Measurements from ENCODE around the gene DOLPP1. TPM values are rescaled to one million over a fixed set of nuclear protein-coding genes. Genes with fewer than 3 reads are reported as not detected.

Gene DOLPP1
- total RNA-seq, 1 experiment from 2014 or later = 27.3 TPM

GRCh38 chr9:129098328-129098727 lies 17.4 kb downstream of the DOLPP1 start:
- no peak for ATAC-seq
- Histone ChIP-seq H3K9me3 (ENCODE audit: low read length) (no peaks in the 10 kb centered on the region), H2AFZ (ENCODE audit: low read length) (no peak overlapping the region), H3F3A (ENCODE audit: low read length, unreplicated experiment) (no peaks in the 10 kb centered on the region), H3K9me2 (replicated peaks; ENCODE audit: low read length) (no peaks in the 10 kb centered on the region), H3K27ac (ENCODE audit: low read length) (no peak overlapping the region), H4K20me1 (ENCODE audit: low read length) (no peaks in the 10 kb centered on the region), H3K4me2 (ENCODE audit: low read length) (no peak overlapping the region), H3K79me2 (ENCODE audit: low read length) (no peaks in the 10 kb centered on the region), H3K36me3 (ENCODE audit: low read depth, low read length) (no peaks in the 10 kb centered on the region), H3K4me3 (ENCODE audit: low read length) (no peak overlapping the region), H3K9ac (ENCODE audit: low read length) (no peak overlapping the region), H3K4me1 (ENCODE audit: insufficient read depth, low read length) (no peaks in the 10 kb centered on the region), H3K27me3 (ENCODE audit: low read length) (no peaks in the 10 kb centered on the region)
- DNase-seq = no peak
- TF ChIP-seq EZH2 (IDR thresholded peaks at IDR 0.05; ENCODE audit: low read length, unreplicated experiment) = no peak
- ChIA-PET POLR2A (ENCODE audit: unreplicated experiment) (no interaction called here), CTCF (no interaction called here)
- BruUV-seq (replicated peaks) = no TSS peak
- intact Hi-C loops (cut with micrococcal nuclease) = no loop called here

GRCh38 chr9:129100383-129101169 lies 19.7 kb downstream of the DOLPP1 start:
- DNase-seq (no peak), ATAC-seq (no peak)
- Histone ChIP-seq H3K27ac (ENCODE audit: low read length) (no peak overlapping the region), H3K9ac (ENCODE audit: low read length) (no peak overlapping the region), H3K27me3 (ENCODE audit: low read length) (no peaks in the 10 kb centered on the region), H2AFZ (ENCODE audit: low read length) (no peak overlapping the region), H3K36me3 (ENCODE audit: low read depth, low read length) (no peaks in the 10 kb centered on the region), H3K4me3 (ENCODE audit: low read length) (no peak overlapping the region), H4K20me1 (ENCODE audit: low read length) (no peaks in the 10 kb centered on the region), H3F3A (ENCODE audit: low read length, unreplicated experiment) (no peaks in the 10 kb centered on the region), H3K9me2 (replicated peaks; ENCODE audit: low read length) (no peaks in the 10 kb centered on the region), H3K4me1 (ENCODE audit: insufficient read depth, low read length) (no peaks in the 10 kb centered on the region), H3K9me3 (ENCODE audit: low read length) (no peaks in the 10 kb centered on the region), H3K4me2 (ENCODE audit: low read length) (no peak overlapping the region), H3K79me2 (ENCODE audit: low read length) (no peaks in the 10 kb centered on the region)
- TF ChIP-seq CTCF (conservative IDR thresholded peaks at IDR 0.05; ENCODE audit: low read depth, low read length) (no peak), EZH2 (IDR thresholded peaks at IDR 0.05; ENCODE audit: low read length, unreplicated experiment) (no peak), EZH2phosphoT487 (IDR thresholded peaks at IDR 0.05; ENCODE audit: borderline replicate concordance, low read length) (no peak)
- ChIA-PET CTCF (no interaction called here), POLR2A (ENCODE audit: unreplicated experiment) (no interaction called here)
- intact Hi-C loops (cut with micrococcal nuclease) = no loop called here
- no TSS peak for BruUV-seq (replicated peaks)

DNA sequence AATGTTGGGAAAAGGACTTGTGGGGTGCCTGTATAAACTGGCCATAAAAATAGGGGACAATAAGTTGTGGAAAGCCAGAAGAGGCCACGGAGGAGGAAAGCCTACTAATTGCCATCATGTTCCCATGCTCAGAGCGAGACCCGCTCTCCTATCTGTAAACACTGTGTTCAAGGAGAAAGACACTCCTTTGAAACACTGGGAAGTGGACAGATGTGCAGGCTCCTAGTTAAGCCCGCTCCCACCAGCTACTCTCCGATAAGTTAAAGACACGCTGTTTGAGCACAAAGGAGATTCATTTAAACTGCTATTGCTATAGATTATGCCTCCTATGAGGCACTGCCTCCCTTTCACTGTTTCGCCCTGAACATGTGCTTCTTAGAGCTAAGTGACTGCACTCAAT lies 20.4 kb downstream of the DOLPP1 start:
- H3K4me2 ChIP-seq (ENCODE audit: low read length) = no peak overlapping the region
- ChIA-PET CTCF (no interaction called here), POLR2A (ENCODE audit: unreplicated experiment) (no interaction called here)

More for the DNA sequence above, 20.4 kb downstream of the DOLPP1 start:
- Histone ChIP-seq H3K9ac (ENCODE audit: low read length) (no peak overlapping the region), H3K79me2 (ENCODE audit: low read length) (no peaks in the 10 kb centered on the region), H2AFZ (ENCODE audit: low read length) (no peak overlapping the region), H3K9me3 (ENCODE audit: low read length) (no peaks in the 10 kb centered on the region), H3K27ac (ENCODE audit: low read length) (no peak overlapping the region), H3K4me1 (ENCODE audit: insufficient read depth, low read length) (no peaks in the 10 kb centered on the region), H3K9me2 (replicated peaks; ENCODE audit: low read length) (no peaks in the 10 kb centered on the region), H3K4me3 (ENCODE audit: low read length) (no peak overlapping the region), H3F3A (ENCODE audit: low read length, unreplicated experiment) (no peaks in the 10 kb centered on the region), H4K20me1 (ENCODE audit: low read length) (no peaks in the 10 kb centered on the region), H3K27me3 (ENCODE audit: low read length) (no peaks in the 10 kb centered on the region), H3K36me3 (ENCODE audit: low read depth, low read length) (no peaks in the 10 kb centered on the region)
- BruUV-seq (replicated peaks) = no TSS peak
- TF ChIP-seq EZH2 (IDR thresholded peaks at IDR 0.05; ENCODE audit: low read length, unreplicated experiment) (no peak), EZH2phosphoT487 (IDR thresholded peaks at IDR 0.05; ENCODE audit: borderline replicate concordance, low read length) (no peak), CTCF (conservative IDR thresholded peaks at IDR 0.05; ENCODE audit: low read depth, low read length) (no peak)
- DNase-seq (no peak), ATAC-seq (no peak)
- intact Hi-C loops (cut with micrococcal nuclease) = no loop called here

Measured in PC-3 (cell line).